Stimulated activated CD8-positive, alpha-beta memory T cell treated with anti-CD3 and anti-CD28 coated beads, Interleukin-4, amount 100 ng/mL, for 48 hours (primary cell): Measurements from ENCODE around the gene ZMYND19.
"Not testable (repeated sequence)": the region's sequence is repeated elsewhere in the genome, so short reads cannot be mapped to it uniquely, and the experiment has no call there.

Experiments used
- DNase-seq: peaks from one replicate; pipeline ENCODE4 v3.0.0-alpha.2; 2020

ZMYND19 gene

GRCh38 chr9:137586854-137587253 lies 3.5 kb downstream of the ZMYND19 start:
- no peak for DNase-seq

GRCh38 chr9:137583957-137584356 lies 6.4 kb downstream of the ZMYND19 start:
- DNase-seq: no peak

GRCh38 chr9:137583347-137583746 lies 7.0 kb downstream of the ZMYND19 start:
- DNase-seq: no peak

GRCh38 chr9:137582286-137582860 lies 7.9 kb downstream of the ZMYND19 start:
- no peak for DNase-seq

GRCh38 chr9:137581361-137582285 lies 8.7 kb downstream of the ZMYND19 start:
- no peak for DNase-seq

DNA sequence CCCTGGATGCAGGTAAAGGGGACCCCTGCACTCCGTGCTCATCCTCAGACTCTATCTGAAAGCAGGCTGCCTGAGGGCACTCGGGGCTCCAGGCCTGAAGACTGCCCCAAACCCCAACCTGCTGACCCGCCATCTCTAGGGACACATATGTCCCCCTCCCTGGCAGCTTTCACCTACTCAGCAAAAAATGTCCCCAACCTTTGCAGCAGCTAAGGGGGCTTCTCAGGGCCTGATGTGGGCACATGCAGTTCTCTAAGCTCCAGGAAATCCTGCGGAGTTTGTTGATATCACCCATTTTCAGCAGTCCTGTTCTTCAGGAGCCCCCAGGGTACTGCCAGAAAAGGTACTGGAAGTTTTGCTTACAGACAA lies 9.4 kb downstream of the ZMYND19 start:
- no peak for DNase-seq

- DNase-seq: no peak
Measured at GRCh38 chr9:137580209-137580953, 9.9 kb downstream of the ZMYND19 start.

GRCh38 chr9:137579259-137579604 lies 11.1 kb downstream of the ZMYND19 start:
- no peak for DNase-seq

GRCh38 chr9:137578518-137579258 lies 11.6 kb downstream of the ZMYND19 start, which contains the start of gene DPH7:
DPH7 (minus strand) TSS chr9:137578925; CDS start chr9:137578777, 148 bp downstream.
- peak; percentile 99 for DNase-seq

GRCh38 chr9:137575716-137576411 lies 14.4 kb downstream of the ZMYND19 start:
- DNase-seq: no peak

DNA sequence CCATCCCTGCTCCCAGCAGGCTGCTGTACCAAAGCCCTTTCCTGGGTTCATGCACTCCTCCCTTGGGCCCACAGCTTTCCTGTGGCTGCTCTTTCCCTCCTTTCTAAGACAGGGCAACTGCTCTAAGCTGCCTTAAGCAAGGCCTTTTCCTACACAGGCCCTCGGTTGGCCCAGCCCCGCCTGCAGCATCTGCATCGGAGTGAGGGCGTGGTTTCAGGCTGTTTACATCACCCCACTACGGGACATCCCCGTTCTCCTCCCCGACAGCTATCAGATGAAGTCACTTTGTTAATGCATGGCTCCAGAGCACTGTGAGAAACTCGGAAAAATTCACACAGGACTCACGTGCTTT lies 15.0 kb downstream of the ZMYND19 start:
- no peak for DNase-seq

- no peak for DNase-seq
Measured at GRCh38 chr9:137574192-137574591, 16.1 kb downstream of the ZMYND19 start.

DNA sequence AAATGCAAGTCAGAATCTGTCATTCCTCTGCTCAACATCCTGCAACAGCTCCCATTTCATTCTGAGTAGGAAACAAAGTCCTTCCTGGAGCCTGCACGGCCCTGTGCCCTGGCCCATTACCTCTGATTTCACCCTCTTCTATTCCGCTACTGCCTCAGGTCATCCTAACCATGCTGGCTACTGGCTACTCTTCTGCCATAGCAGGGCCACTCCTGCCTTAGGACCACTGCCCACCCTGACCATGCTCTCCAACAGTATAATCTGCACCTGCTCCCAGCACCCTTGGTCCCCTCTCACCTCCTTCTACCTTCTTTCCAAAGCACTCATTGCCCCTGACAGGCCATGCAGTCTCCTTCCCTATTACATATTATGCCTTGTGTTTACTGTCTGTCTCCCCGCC lies 19.7 kb downstream of the ZMYND19 start:
- no peak for DNase-seq

- no peak for DNase-seq
Measured at GRCh38 chr9:137569609-137570203, 20.6 kb downstream of the ZMYND19 start.

DNA sequence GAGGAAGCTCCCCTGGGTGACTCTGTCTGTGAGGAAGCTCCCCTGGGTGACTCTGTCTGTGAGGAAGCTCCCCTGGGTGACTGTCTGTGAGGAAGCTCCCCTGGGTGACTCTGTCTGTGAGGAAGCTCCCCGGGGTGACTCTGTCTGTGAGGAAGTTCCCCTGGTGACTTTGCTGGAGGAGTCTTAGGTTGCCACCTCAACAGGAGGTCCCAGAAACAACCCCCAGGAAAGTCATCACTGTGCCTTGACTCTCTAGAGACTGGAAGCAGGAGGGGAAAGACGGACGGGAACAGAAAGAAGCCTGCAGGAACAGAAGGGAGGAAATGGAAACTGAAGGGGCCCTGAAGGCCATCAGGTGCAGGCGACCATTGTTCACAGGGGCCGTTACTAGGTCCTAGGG lies 21.9 kb downstream of the ZMYND19 start:
- not testable (repeated sequence) for DNase-seq

GRCh38 chr9:137564817-137565411 lies 25.4 kb downstream of the ZMYND19 start:
- DNase-seq: no peak

DNA sequence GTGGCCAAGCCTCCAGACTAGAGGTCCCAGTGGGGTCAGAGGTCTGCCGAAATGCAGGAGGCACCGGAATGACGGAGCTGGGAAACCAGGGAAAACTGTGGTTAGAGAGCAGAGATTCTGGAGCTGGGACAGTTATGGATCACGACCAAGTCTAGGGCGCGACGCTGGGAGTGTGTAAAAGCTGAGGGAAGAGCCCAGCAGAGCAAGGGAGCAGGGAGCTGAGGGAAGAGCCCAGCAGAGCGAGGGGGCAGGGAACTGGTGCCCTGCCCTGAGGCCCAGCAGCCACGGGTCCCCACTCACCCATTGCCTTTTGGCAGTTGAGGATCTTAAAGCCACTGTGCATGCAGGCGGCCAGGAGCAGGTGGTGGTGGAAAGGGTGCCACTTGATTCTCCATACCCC lies 26.2 kb downstream of the ZMYND19 start:
- DNase-seq: no peak

DNA sequence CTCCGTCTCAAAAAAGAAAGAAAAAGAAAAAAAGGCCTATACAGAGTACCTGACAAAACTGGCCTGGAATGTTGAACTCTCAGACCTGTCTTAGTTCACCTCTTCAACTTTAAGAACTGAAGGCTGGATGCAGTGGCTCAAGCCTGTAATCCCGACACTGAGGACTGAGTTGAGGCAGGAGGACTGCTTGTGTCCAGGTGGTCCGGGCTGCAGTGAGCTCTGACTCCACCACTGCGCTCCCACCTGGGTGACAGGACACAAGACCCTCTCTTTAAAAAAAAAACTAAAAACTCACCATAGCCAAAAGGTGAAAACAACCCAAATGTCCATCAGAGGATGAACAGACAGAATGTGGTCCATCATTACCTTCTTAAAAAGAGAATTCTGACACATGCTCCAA lies 32.2 kb downstream of the ZMYND19 start:
- DNase-seq: no peak

GRCh38 chr9:137556069-137556838 lies 34.1 kb downstream of the ZMYND19 start:
- no peak for DNase-seq

DNA sequence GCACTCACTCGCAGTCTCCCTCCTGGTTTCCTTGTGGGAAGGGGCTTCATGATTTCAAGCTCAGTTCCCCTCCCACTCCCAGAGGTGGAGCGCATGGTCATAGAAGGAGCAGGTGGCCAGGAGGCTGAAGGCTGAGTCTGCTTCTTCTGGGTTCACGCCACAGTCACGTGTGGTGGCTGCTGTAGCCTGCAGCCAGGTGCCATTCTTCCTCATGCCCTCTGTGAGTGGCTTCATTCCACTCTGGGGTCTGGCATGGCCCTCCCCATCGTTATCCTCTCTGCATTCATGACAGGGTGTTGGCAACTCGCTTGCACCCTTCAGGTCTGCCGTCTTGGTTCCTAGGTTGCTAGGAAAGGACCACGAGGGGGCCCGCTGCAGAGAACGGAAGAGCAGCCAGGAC lies 35.1 kb downstream of the ZMYND19 start:
- DNase-seq: no peak

DNA sequence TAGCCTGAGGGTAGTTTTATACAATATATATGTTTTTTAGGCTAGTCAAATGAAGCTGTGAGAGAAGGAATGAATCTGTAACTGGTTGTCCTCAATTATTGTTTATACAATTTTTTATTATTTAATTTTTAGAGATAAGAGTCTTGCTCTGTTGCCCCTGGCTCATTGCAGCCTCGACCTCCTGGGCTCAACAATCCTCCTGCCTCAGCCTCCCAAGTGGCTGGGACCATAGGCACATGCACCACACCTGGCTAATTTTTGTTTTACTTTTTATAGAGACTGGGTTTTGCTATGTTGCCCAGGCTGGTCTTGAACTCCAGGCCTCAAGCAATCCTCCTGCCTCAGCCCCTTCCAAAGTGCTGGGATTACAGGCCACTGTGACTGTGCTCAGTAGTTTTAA lies 36.0 kb downstream of the ZMYND19 start:
- DNase-seq: no peak
